ENCODE results near the gene PRKCZ. TPM values are rescaled to one million over a fixed set of nuclear protein-coding genes. Genes with fewer than 3 reads are reported as not detected.

The PRKCZ gene
- total RNA-seq, 2 donors from 2014 or later, result 50.4 to 72.2 TPM

DNA sequence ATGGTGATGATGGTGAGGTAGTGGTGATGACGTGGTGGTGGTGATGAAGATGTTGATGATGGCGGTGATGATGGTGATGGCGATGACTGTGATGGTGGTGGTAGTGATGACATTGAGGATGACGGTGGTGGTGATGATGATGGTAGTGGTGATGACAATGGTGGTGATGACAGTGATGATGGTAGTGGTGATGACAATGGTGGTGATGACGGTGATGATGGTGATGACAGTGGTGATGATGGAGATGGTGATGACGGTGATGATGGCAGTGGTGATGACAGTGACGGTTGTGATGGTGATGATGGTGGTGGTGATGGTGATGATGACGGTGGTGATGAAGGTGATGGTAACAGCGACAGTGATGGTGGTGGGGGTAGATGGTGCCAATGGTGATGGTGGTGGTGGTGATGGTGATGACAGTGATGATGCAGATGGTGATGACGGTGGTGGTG, 105.0 kb downstream of the PRKCZ start:
- H3K9ac ChIP-seq (ENCODE audit: low read depth in 2 of 2, low read length in 2 of 2), result no peak overlapping the region
- no peaks in the 10 kb centered on the region for H3K4me1 ChIP-seq
- H3K27me3 ChIP-seq, result no peaks in the 10 kb centered on the region
- no peak overlapping the region for H3K4me3 ChIP-seq
- TF ChIP-seq, protein P1, sequence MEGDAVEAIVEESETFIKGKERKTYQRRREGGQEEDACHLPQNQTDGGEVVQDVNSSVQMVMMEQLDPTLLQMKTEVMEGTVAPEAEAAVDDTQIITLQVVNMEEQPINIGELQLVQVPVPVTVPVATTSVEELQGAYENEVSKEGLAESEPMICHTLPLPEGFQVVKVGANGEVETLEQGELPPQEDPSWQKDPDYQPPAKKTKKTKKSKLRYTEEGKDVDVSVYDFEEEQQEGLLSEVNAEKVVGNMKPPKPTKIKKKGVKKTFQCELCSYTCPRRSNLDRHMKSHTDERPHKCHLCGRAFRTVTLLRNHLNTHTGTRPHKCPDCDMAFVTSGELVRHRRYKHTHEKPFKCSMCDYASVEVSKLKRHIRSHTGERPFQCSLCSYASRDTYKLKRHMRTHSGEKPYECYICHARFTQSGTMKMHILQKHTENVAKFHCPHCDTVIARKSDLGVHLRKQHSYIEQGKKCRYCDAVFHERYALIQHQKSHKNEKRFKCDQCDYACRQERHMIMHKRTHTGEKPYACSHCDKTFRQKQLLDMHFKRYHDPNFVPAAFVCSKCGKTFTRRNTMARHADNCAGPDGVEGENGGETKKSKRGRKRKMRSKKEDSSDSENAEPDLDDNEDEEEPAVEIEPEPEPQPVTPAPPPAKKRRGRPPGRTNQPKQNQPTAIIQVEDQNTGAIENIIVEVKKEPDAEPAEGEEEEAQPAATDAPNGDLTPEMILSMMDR (IDR thresholded peaks at IDR 0.05), result no peak
- intact Hi-C loops (cut with DNase I), result no loop called here
- H3K36me3 ChIP-seq, result no peaks in the 10 kb centered on the region
- DNase-seq, result no peak
- H3K9me3 ChIP-seq, result no peaks in the 10 kb centered on the region
- H3K27ac ChIP-seq, result no peak overlapping the region

DNA sequence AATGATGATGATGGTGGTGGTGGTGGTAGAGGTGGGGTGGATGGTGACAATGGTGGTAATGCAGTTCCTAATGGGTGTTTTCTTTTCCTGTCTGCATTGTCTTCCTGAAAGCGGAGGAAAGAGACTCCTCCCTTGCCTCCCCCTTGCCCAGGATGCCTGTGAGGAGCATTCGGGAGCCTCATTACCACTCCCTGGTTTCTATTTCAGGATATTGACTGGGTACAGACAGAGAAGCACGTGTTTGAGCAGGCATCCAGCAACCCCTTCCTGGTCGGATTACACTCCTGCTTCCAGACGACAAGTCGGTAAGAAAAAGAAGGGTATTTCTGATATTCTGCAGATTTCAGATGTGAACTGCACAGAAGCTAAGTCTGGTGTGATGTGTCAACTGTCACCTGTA, 105.6 kb downstream of the PRKCZ start:
- H3K4me3 ChIP-seq, result no peak overlapping the region
- no peak for DNase-seq
- TF ChIP-seq, protein P1 (IDR thresholded peaks at IDR 0.05), result no peak
- H3K27ac ChIP-seq, result no peak overlapping the region
- H3K27me3 ChIP-seq, result no peaks in the 10 kb centered on the region
- intact Hi-C loops (cut with DNase I), result no loop called here
- no peaks in the 10 kb centered on the region for H3K36me3 ChIP-seq
- no peaks in the 10 kb centered on the region for H3K9me3 ChIP-seq
- H3K4me1 ChIP-seq, result no peaks in the 10 kb centered on the region
- no peak overlapping the region for H3K9ac ChIP-seq (ENCODE audit: low read depth in 2 of 2, low read length in 2 of 2)

DNA sequence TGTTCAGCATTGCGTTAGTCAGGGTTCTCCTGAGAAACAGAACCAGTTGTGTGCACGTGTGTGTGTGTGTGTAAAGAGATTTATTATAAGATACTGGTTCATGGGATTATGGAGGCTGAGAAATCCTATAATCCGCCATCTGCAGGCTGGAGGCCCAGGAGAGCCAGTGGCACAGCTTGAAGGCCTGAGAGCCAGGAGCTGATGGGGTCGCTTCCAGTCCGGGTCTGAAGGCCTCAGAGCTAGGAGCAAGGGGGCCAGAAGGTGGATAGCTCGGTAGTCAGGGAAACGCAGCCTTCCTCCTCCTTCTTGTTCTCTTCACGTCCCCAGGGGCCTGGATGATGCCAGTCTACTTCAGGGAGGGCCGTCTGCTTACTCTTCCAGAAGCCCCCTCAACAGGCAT, 106.7 kb downstream of the PRKCZ start:
- Histone ChIP-seq H3K9ac (ENCODE audit: low read depth in 2 of 2, low read length in 2 of 2) (no peak overlapping the region), H3K9me3 (no peaks in the 10 kb centered on the region), H3K4me3 (no peak overlapping the region), H3K36me3 (no peaks in the 10 kb centered on the region), H3K27me3 (no peaks in the 10 kb centered on the region), H3K27ac (no peak overlapping the region), H3K4me1 (no peaks in the 10 kb centered on the region)
- TF ChIP-seq, protein P1 (IDR thresholded peaks at IDR 0.05), result no peak
- intact Hi-C loops (cut with DNase I), result no loop called here
- no peak for DNase-seq

DNA sequence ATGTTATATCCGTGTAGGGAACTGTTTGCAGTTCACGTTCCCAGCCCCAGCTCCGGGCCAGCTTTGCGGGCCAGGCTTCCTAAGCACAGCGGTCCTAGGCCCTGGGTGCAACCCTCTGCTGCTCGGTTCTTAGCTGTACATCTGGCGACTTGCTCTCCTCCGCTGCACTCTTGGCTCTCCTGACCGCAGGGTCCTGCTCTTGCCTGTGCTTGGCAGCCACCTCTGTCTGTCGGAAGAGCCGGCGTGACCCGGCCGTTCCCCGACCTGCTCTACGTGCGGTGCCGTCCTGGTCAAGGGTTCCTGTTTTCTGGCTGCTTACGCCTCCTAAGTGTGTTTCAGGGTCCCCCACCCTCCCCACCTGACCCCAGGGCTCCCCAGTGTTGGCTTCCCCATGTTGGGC, 107.6 kb downstream of the PRKCZ start:
- Histone ChIP-seq H3K4me1 (no peaks in the 10 kb centered on the region), H3K27me3 (no peaks in the 10 kb centered on the region), H3K9me3 (no peaks in the 10 kb centered on the region), H3K9ac (ENCODE audit: low read depth in 2 of 2, low read length in 2 of 2) (no peak overlapping the region), H3K27ac (no peak overlapping the region), H3K4me3 (no peak overlapping the region), H3K36me3 (no peaks in the 10 kb centered on the region)
- TF ChIP-seq, protein P1 (IDR thresholded peaks at IDR 0.05), result no peak
- DNase-seq, result no peak
- intact Hi-C loops (cut with DNase I), result no loop called here

DNA sequence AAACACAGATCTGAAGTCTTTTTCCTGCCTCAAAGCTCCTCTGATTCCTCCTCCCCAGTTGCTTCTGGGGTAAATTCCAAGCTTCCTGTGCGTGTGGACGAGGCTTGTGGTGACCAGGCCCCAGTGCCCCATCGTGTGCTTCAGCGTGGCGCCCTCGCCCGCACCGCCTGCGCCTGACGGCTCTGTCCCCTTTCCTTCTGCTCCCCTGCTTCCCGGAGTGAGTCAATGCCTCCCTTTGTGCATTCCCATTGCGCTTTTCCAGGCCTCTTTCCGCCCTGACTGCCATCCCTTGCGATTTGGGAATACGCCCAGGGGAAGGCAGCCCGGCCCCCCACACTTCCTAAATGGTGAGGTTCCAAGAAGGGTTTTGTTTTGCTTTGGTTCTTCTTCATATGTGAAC, 108.1 kb downstream of the PRKCZ start:
- H3K27ac ChIP-seq, result no peak overlapping the region
- no peaks in the 10 kb centered on the region for H3K27me3 ChIP-seq
- H3K36me3 ChIP-seq, result no peaks in the 10 kb centered on the region
- H3K9me3 ChIP-seq, result no peaks in the 10 kb centered on the region
- H3K4me1 ChIP-seq, result no peaks in the 10 kb centered on the region
- no peak overlapping the region for H3K9ac ChIP-seq (ENCODE audit: low read depth in 2 of 2, low read length in 2 of 2)
- intact Hi-C loops (cut with DNase I), result no loop called here
- TF ChIP-seq, protein P1 (IDR thresholded peaks at IDR 0.05), result no peak
- DNase-seq, result no peak
- H3K4me3 ChIP-seq, result no peak overlapping the region

DNA sequence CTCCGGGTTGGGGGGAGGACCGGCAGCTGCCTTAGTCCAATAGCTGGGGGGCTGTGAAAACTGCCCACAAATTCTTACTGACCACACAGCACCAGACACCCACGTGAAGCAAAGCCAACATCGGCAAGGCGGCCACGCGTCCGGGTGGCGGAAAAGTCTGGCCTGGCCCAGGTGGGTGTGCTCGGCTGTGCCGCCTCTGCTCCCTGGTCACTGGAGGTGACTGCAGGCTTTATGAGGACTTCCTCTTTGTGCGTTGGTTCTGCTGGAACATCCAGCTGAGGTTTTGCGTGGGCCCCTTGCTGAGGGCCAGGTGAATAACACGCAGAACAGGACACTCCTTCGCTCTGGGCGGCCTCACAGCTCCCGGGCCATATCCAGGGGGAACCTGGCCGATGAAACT, 108.9 kb downstream of the PRKCZ start:
- H3K9ac ChIP-seq (ENCODE audit: low read depth in 2 of 2, low read length in 2 of 2), result no peak overlapping the region
- no peak for DNase-seq
- no peak overlapping the region for H3K27ac ChIP-seq
- no peaks in the 10 kb centered on the region for H3K4me1 ChIP-seq
- no peaks in the 10 kb centered on the region for H3K36me3 ChIP-seq
- no peak overlapping the region for H3K4me3 ChIP-seq
- intact Hi-C loops (cut with DNase I), result no loop called here
- no peaks in the 10 kb centered on the region for H3K9me3 ChIP-seq
- TF ChIP-seq, protein P1 (IDR thresholded peaks at IDR 0.05), result no peak
- no peaks in the 10 kb centered on the region for H3K27me3 ChIP-seq

All from colonic mucosa (tissue), 4 donors.